Activated gamma-delta T cell treated with anti-CD3 and anti-CD28 coated beads, Interleukin-2, amount 50 U/mL, for 16 hours (primary cell): ENCODE results near the gene TDRD10.
A peak's percentile ranks its signal among the peaks of the same experiment; 100 is the strongest.

Experiments
- DNase-seq: peaks from one replicate; pipeline ENCODE4 v3.0.0-alpha.2; 2020; ENCODE audit warnings: low read depth

Gene TDRD10

DNA sequence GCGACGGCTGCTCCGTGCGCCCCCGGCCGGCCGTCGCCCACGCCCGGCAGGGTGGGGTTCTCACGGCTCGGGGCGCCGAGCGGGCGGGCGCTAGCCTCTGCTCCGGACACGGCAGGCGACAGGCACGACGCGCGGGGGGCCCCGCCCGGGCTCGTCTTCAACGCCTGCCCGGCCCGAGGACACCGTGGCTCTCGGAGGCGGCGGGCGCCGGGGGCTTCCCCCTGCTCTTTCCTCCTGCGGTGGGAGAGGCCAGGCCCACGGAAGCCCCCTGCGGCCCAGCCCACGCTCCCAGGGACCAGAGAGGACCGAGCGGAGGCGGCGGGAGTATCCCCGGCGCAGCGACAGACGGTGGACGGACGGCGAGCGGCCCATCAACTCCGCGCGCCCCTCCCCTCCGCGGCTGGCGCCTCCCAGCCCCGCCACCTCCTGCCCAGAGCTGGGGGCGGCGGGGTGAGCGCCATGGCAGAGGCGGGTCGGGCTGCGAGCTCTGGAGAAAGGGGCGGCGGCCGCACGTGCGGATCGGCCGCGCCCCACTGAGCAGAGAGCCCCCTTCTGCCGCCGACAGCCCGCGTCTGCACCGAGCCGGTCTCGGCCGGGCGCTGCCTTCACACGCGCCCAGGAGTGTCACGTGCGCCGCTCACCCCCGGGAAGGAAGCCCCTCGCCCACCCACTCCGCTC, at the start of gene TDRD10, which contains the start of gene SHE:
TDRD10 (plus strand) TSS at position 154 of the 678 bp plus-strand sequence. CDS start 4,685 bp downstream, outside the sequence.
SHE (minus strand) TSS at position 347 of the 678 bp plus-strand sequence. CDS start 386 bp downstream, outside the sequence.
- no peak for DNase-seq

- no peak for DNase-seq
Measured at GRCh38 chr1:154453161-154453560, 48.9 kb upstream of the TDRD10 start.

DNA sequence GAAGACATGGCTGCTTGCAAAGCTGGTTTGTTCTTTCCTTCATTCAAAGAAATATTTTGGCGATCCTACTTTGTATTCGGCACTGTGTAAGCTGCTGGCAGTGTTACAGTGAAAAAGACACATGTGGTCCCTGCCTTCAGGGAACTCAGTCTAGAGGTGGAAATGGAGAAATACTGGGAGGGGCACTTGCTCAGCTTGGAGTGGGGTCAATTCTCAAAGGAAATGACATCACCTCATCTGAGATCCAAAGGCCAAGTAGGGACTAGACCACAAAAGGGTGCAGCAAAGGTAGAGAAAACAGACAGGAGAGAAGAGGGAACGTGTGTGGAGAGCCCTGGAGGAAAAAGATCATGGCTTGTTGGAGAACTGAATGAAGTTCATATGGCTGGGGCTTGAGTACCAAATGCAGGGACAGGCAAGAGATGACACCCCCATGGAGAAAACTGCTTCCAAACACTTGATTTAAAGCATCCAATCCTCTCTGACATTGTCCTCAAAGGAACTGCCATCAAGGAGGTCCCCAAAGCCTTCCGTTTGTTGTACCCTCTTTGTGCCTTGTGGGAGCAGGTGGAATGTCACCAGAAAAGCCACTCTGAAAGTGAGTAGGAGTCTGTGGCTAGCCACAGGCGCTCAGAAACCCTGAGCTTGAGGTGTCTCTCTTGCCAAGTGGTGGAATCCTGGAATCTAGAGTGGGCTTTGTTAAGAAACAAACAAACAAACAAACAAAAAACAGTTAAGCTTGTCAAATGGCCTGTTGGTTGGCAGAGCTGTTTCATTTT, 48.3 kb upstream of the TDRD10 start:
- no peak for DNase-seq

DNA sequence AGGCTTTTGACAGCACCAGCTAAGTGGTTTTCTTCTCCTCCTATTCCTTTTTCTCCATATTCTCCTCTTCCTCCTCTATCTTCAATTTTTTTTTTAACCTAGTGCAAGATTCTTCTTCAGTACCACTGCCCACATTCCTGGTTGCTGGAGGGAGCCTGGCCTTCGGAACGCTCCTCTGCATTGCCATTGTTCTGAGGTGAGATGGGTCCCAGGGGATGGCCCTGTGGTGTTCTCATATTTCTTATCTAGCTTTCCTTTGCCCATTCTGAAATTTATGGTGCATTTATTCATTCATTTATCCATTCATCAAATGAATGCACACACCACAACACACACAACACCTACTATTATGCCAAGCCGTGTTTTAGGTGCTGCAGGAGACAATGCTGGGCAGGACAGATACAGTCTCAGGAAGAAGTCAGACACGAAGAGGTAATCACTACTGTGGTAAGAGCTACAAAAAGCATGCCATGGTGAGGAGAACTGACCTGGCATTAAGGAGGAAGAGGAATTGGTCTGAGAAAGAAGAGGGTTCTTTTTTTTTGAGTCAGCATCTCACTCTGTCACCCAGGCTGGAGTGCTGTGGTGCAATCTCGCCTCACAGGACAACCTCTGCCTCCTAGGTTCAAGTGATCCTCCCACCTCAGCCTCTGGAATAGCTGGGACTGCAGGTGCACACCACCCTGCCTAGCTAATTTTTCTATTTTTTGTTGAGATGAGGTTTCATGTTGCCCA, 47.5 kb upstream of the TDRD10 start:
- DNase-seq = no peak

DNA sequence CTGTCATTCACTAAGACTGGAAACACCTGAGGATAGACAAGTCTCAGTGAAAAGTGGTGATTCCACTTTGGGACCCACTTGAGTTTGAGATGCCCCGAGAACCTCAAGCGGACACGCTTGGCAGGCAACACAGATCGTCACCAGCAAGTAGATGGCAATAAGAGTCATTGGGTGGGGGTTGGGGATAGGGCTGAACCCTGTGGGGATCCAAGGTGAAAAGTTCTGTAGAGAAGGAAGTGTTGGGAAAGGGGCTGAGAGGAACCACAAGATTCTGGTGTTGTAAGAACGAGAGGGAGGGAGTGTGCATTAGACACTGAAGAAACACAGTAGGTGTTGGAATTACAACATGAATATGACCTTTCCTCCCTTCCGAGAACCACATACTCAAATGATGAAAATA, 45.4 kb upstream of the TDRD10 start:
- no peak for DNase-seq

- DNase-seq = no peak
Measured at GRCh38 chr1:154459080-154459479, 42.9 kb upstream of the TDRD10 start.

DNA sequence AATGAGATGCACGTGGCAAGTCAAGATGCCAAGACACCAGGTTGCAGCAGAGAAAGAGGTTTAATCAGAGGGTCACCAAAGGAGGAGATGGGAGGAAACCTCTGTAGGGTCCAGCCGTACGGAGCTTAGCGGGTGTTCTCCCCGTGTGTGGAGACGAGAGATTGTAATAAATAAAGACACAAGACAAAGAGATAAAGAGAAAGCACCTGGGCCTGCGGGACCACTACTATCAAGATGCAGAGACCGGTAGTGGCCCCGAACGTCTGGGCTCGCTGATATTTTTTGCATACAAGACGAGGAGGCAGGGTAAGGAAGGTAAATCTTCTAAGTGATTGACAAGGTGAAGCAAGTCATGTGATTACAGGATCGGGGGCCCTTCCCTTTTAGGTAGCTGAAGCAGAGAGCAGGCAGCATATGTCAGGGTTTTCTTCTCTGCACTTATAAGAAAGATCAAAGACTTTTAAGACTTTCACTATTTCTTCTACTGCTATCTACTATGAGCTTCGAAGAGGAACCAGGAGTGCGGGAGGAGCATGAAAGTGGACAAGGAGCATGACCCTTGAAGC, 41.2 kb upstream of the TDRD10 start:
- no peak for DNase-seq

DNA sequence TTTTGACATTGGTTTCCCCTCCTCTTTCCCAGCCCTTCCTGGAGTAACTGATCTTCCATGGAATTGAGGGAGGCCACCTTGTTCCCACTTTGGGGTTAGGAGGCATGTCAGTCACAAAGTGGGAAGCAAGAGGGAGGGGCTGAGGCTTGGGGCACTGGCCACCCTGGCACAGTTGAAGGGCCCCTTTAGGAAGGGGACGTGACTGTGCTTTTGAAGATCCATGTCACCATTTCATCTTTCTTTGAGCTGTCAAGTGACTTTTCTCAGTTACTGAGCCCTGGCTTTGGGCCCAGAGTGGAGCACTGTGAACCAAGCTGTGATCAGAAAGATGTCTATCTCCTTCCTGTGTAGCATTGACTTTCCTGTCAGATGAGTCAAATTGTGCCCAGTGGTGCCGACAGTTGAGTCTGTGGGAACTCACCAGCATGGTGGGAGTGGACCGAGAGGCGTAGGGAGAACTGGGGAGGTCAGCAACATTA, 38.5 kb upstream of the TDRD10 start:
- peak; percentile 29 for DNase-seq

DNA sequence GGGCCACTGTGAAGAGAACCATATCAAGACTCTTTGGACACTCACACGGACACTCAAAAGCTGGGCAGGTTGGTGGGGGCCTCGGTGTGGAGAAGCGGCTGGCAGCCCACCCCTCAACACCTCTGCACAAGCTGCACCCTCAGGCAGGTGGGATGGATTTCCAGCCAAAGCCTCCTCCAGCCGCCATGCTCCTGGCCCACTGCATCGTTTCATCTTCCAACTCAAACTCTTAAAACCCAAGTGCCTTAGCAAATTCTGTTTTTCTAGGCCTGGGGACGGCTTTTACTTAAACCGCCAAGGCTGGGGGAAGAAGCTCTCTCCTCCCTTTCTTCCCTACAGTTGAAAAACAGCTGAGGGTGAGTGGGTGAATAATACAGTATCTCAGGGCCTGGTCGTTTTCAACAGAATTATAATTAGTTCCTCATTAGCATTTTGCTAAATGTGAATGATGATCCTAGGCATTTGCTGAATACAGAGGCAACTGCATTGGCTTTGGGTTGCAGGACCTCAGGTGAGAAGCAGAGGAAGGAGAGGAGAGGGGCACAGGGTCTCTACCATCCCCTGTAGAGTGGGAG, 36.3 kb upstream of the TDRD10 start:
- DNase-seq = no peak

GRCh38 chr1:154466206-154466605, 35.8 kb upstream of the TDRD10 start:
- no peak for DNase-seq

DNA sequence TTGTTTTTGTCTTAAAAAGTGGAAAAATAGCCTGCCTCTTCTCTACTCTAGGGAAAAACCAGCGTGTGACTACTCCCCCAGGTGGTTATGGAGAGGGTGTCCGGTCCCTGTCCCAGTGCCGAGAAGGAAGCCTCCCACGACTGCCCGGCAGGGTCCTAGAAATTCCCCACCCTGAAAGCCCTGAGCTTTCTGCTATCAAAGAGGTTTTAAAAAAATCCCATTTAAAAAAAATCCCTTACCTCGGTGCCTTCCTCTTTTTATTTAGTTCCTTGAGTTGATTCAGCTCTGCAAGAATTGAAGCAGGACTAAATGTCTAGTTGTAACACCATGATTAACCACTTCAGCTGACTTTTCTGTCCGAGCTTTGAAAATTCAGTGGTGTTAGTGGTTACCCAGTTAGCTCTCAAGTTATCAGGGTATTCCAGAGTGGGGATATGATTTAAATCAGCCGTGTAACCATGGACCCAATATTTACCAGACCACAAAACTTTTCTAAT, 35.0 kb upstream of the TDRD10 start:
- no peak for DNase-seq

GRCh38 chr1:154467434-154468102, 34.5 kb upstream of the TDRD10 start:
- no peak for DNase-seq

DNA sequence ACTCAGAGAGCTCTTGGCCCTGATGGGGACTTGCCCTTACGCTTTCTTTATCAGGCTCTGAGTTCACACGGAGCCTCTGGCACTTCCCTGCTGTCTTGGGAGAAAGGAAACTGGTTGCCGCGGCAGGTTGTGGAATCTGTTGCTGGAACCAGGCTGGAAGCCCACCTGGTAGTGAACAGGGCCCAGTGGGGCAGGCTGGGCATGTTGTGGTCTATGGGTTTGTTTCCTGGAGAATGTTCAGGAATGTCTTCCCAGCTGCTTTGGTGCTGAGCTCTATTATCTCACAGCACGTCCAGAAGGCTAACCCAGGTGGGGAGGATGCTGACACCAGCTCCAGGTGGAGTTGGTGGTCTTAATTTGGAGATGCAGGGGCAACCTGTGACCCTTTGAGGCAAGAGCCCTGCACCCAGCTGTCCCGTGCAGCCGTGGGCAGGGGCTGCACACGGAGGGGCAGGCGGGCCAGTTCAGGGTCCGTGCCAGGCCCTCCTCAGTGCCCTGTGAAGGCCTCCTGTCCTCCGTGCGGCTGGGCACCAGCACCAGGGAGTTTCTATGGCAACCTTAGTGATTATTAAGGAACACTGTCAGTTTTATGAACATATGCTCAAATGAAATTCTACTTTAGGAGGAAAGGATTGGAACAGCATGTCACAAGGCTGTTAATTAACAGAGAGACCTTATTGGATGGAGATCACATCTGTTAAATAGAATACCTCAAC, 33.3 kb upstream of the TDRD10 start:
- DNase-seq = no peak

GRCh38 chr1:154469844-154470560, 32.0 kb upstream of the TDRD10 start:
- no peak for DNase-seq

- DNase-seq = no peak
Measured at GRCh38 chr1:154471304-154471703, 30.7 kb upstream of the TDRD10 start.

DNA sequence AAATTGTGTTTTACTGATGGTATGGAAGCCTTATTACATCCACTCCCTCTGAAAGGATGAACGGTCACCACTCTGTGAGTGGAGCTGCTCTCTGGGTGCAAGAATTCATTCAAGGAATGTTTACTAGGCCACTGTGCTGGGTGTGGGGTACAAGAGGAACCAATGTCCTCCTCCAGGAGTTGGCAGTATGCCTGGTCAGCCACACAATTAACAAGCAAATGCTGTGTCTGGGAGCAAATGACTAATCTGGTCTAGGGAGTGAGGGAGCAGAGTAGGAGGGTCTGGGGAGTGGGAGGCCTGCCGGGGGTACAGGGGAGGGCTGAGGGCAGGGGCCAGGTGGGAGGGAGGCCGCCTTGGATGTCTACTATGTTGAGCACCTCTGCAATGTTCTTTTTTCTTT, 27.2 kb upstream of the TDRD10 start:
- DNase-seq = no peak

DNA sequence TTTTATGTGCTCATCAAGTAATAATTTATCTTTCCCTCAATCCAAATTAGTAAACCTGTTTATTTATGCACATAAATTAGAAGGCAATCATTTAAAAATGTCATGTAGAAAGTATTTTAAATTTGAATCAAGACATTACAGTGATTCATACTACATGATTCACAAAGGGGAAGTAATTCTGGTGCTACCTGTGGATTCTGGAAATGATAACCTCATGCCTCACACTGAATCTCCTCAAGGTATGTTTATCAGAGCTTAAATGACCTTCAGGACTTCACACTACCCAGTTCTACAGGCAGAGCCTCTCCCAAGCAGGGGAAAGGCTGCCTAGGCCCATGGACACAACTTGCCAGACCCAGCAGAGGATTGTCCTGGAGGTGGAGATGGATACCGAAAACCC, 25.2 kb upstream of the TDRD10 start:
- no peak for DNase-seq

GRCh38 chr1:154478013-154478412, 24.0 kb upstream of the TDRD10 start:
- DNase-seq = no peak

- no peak for DNase-seq
Measured at GRCh38 chr1:154478639-154479038, 23.4 kb upstream of the TDRD10 start.
